B cell (primary cell): ENCODE measurements around the gene FOXF1.

Experiments
- CTCF ChIP-seq: fragments of 200-600 bp; IDR thresholded peaks from one replicate; pipeline ENCODE4 v1.8.0; 2022; ENCODE audit warnings: antibody characterized with exemption, mild to moderate bottlenecking
- EZH2 ChIP-seq: IDR thresholded peaks from 2 replicates; pipeline ENCODE4 v1.6.1; 2012; ENCODE audit warnings: borderline replicate concordance, low read depth, mild to moderate bottlenecking, moderate library complexity, low read length; ENCODE audit not compliant: insufficient read depth, poor library complexity, severe bottlenecking

GRCh38 chr16:86501989-86502855 is 8.1 kb upstream of the FOXF1 start:
- TF ChIP-seq CTCF: no peak
- TF ChIP-seq EZH2: no peak
